ENCODE measurements around the gene LSM12.

Gene LSM12

GRCh38 chr17:44094701-44095387 is 28.4 kb upstream of the LSM12 start:
- ChIA-PET CTCF (interaction anchor here (0.6 to 4.6 kb wide), 6 partner anchors 10 to 76 kb away, joined by 3 to 33 read pairs (median 3); partner anchors contain the start of gene G6PC3), POLR2A (interaction anchor here (0.6 to 1.5 kb wide), 10 partner anchors 8 to 239 kb away, joined by 3 to 9 read pairs (median 4); partner anchors contain the start of genes G6PC3 and TMUB2)
- Histone ChIP-seq H3K9me3 (ENCODE audit: control insufficient read depth, insufficient read depth, low read depth, low read length) (no peaks in the 10 kb centered on the region), H3K36me3 (ENCODE audit: control insufficient read depth in 2 of 2, insufficient read depth in 1 of 2, low read length in 2 of 2) (peaks cover 0 to 25% of the 10 kb centered on the region in 2 experiments; a peak in 2 of 3 replicates), H3K4me3 (ENCODE audit: low read depth, low read length) (no peak overlapping the region), H3K4me1 (ENCODE audit: control insufficient read depth, insufficient read depth, low read length) (peaks cover 10% of the 10 kb centered on the region; the same call in 1 of the 2 replicates), H3K27ac (ENCODE audit: extremely low read depth, low read depth, low read length) (no peak overlapping the region; the same call in 1 of the 2 replicates)
- TF ChIP-seq ZNF350 (tag by site-specific recombination; IDR thresholded peaks at IDR 0.05) (no peak), ZNF664 (tag by site-specific recombination; IDR thresholded peaks at IDR 0.05) (peak; percentile 52; the same call in 1 of the 2 replicates), ZNF148 (tag by site-specific recombination; IDR thresholded peaks at IDR 0.05; ENCODE audit: borderline replicate concordance) (no peak), ZNF121 (tag by site-specific recombination; IDR thresholded peaks at IDR 0.05) (peak; percentile 90), ZNF510 (tag by site-specific recombination; IDR thresholded peaks at IDR 0.05; ENCODE audit: insufficient replicate concordance) (no peak)

GRCh38 chr17:44093231-44093900 is 26.9 kb upstream of the LSM12 start:
- Histone ChIP-seq H3K27ac (ENCODE audit: extremely low read depth, low read depth, low read length) (no peak overlapping the region), H3K9me3 (ENCODE audit: control insufficient read depth, insufficient read depth, low read depth, low read length) (no peaks in the 10 kb centered on the region), H3K4me1 (ENCODE audit: control insufficient read depth, insufficient read depth, low read length) (peaks cover 10% of the 10 kb centered on the region; the same call in 1 of the 2 replicates), H3K36me3 (ENCODE audit: control insufficient read depth in 2 of 2, insufficient read depth in 1 of 2, low read length in 2 of 2) (peaks cover 0 to 31% of the 10 kb centered on the region in 2 experiments; a peak in 2 of 3 replicates), H3K4me3 (ENCODE audit: low read depth, low read length) (no peak overlapping the region)
- peak; percentile 86; the same call in 1 of the 2 replicates for TF ChIP-seq ZNF394 (tag by site-specific recombination; IDR thresholded peaks at IDR 0.05; ENCODE audit: borderline replicate concordance)
- TF ChIP-seq ZNF292 (tag by site-specific recombination; IDR thresholded peaks at IDR 0.05; ENCODE audit: borderline replicate concordance, low read depth): no peak
- 0 out of 2 replicates have a peak, but pooled peaks have one; percentile 13 for TF ChIP-seq ZNF341 (tag by site-specific recombination; IDR thresholded peaks at IDR 0.05; ENCODE audit: low read depth)
- 0 out of 2 replicates have a peak, but pooled peaks have one; percentile 29 for TF ChIP-seq PBX3 (CRISPR knock-in tag; IDR thresholded peaks at IDR 0.05)
- 0 out of 2 replicates have a peak, but pooled peaks have one; percentile 10 for TF ChIP-seq FEZF1 (tag by site-specific recombination; IDR thresholded peaks at IDR 0.05)
- TF ChIP-seq ZNF600 (tag by site-specific recombination; IDR thresholded peaks at IDR 0.05): 0 out of 2 replicates have a peak, but pooled peaks have one; percentile 26
- no peak for TF ChIP-seq PRDM4 (tag by site-specific recombination; IDR thresholded peaks at IDR 0.05)
- peak; percentile 88 for TF ChIP-seq OSR2 (tag by site-specific recombination; IDR thresholded peaks at IDR 0.05)
- 0 out of 2 replicates have a peak, but pooled peaks have one; percentile 13 for TF ChIP-seq ZIC2 (tag by site-specific recombination; IDR thresholded peaks at IDR 0.05)
- CTCF ChIA-PET: interaction anchor here (0.6 to 1.1 kb wide), 3 partner anchors 22 to 92 kb away, joined by 3 to 4 read pairs (median 3); no protein-coding TSS in a partner anchor
- POLR2A ChIA-PET: no interaction called here

Measured in HEK293 (cell line).